Activated CD4-positive, alpha-beta T cell treated with anti-CD3 and anti-CD28 coated beads, Interleukin-2, Interleukin-6, amounts not matched to agents 100 ng/mL and 50 ng/mL, durations not matched to agents 16 hours and 8 hours (primary cell): Measurements from ENCODE around the gene JPH3.

ENCODE experiments used
- DNase-seq: peaks from one replicate; pipeline ENCODE4 v3.0.0-alpha.2; 2020

Gene JPH3

GRCh38 chr16:87602001-87602775 lies at the start of gene JPH3:
Gene JPH3, plus strand, starts transcription at chr16:87602508. Its CDS starts 639 bp downstream, at chr16:87603147.
- no peak for DNase-seq

DNA sequence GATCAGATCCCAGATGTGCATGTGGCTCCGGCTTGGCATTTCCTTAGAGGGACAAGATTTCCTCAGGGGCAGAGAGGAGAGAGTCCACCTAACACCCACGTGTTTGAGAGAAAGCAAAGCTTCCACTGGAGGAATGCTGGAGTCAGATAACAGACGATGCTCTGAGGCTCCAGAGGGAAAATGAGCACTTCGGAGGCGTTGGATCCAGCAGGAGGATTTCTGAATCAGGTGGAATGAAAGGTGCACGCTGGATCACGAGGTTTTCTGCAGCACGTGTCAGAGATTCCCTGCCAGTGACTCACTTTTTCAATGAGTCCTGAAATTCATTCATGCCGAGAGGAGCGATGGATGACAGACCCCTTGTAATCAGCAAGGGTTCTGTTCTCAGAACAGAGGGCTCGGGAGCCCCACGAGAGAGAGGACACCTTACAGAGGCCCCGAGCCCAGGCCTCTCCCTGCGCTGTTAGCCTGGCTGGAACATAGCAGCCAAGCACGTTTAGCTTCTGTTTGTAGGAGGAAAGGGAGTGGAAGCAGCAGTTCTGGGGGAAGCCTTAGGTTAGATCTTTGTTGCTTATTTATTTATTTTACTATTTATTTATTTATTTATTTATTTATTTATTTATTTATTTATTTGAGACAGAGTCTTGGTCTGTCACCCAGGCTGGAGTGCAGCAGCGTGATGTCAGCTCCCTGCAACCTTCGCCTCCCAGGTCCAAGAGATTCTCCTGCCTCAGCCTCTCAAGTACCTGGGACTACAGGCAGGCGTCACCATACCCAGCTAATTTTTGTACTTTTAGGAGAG lies 49.3 kb upstream of the JPH3 start:
- DNase-seq = no peak

DNA sequence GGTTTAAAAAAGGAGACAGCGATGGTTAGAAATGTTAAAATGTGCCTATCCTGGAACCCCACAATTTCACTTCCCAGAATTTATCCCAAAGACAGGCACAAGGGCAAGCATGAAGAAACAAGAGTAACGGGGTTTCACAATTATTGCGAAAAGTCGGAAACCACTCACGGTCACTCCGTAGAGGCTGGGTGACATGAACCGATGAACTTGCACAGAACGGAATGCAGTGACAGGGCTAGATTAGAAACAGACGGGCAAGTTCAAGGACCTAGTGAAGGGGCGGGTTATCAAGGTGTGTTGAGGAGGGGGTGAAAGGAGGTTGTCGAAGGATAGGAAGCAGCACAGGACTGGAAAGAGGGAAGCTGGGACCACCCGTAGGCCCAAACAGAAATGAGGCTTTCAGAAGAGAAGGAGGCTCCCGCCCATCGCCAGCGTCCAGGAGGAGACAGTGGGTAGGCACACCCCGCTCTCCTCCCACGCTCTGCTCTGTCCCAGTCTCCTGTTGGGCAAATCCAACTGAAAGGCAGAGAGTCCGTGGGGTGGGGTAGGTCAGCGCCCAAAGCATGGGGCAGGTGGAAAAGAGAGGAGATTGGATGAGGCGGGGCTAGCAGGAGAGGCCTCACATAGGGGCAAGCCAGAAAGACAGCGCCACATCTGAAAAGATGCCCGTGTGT lies 47.4 kb upstream of the JPH3 start:
- DNase-seq = no peak

GRCh38 chr16:87555647-87556046 lies 46.7 kb upstream of the JPH3 start:
- DNase-seq = no peak

- DNase-seq = no peak
These were observed 45.3 kb upstream of the JPH3 start for GRCh38 chr16:87556941-87557459.

DNA sequence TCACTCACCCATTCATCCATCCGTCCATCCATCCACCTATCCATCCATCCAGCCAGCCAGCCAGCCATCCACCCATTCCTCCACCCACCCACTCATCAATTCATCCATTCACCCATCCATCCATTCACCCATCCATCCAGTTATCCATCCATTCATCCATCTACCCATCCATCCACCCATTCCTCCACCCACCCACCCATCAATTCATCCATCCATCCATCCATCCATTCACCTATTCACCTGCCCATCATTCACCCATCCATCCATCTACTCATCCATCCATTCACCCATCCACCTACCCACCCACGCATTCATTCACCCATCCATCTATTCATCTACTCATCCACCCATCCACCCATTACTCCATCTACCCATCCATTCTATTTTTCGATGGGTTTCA lies 43.6 kb upstream of the JPH3 start:
- DNase-seq = no peak

DNA sequence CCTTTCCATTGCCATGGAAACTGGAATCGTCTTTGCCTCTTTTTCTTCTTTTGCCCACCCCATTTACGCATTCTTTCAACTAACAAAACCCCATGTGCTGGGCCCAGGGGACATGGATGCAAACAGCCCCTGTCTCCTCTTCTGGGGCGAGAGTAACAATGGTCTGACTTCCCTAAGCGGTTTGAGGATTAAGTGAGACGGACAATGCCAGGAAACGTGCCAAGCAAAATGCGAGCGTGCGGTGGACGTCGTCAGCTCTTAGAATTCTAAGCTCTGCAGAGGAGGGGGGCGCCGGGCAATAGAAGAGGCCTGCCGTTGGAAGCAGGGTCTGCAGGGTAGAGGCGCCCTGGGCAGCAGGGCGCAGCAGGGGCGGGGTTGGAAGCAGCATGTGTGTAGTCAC lies 42.4 kb upstream of the JPH3 start:
- no peak for DNase-seq

GRCh38 chr16:87560428-87561199 lies 41.7 kb upstream of the JPH3 start:
- peak; percentile 14 for DNase-seq

DNA sequence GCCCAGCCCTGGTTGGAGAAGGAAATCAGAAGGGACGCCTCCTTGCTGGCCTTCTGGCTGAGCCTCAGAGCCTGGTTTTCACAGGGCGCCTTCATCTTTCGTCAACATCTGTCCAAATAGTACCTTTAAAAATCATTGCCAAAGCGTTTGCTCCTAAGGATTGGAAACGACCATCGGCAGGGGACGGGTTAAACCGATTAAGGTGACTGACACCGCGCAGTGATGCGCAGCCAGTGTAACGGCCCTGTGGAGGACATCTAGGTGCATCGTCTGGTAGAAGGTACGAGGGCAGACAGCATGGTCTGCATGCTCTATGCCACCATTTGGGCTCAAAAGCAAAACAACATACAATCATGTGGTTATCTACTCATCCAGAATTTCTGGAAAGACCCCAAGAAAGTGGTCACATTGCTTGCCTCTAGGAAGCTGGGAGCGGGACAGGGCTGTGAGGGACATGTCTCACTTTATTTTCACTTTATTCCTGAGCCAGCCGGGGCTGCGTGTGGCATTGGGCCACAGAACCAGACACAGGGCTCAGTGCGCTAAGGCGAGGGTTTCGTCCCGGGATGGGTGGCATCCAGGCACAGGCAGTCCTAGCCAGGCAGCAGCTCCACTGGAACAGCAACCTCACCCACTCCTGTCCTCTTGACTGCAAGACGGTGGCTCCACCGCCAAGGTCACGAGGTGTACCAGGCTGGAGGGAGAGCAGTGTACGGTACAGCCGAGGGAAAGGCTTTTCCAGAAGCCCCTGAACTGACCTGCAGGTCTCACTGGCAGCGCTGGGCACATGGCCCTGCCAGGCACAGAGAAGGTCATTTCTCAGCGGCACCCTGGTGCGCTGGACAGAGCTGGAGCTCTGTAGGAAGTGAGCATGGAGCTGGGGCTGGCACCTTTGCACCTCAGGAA lies 40.9 kb upstream of the JPH3 start:
- no peak for DNase-seq

- DNase-seq = no peak
These were observed 40.1 kb upstream of the JPH3 start for GRCh38 chr16:87562201-87562600.

- DNase-seq = no peak
These were observed 39.3 kb upstream of the JPH3 start for GRCh38 chr16:87563022-87563421.

GRCh38 chr16:87563714-87564523 lies 38.4 kb upstream of the JPH3 start:
- DNase-seq = no peak

DNA sequence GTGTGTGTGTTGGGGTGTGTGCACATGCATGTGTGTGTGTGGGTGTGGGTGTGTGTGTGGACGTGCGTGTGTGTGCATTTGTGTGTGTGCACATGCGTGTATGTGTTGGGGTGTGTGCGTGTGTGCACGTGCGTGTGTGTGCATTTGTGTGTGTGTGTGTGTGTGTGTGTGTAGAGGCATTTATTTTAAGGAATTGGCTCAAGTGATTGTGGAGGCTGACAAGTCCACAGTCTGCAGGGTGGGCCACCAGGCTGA lies 37.9 kb upstream of the JPH3 start:
- no peak for DNase-seq

- DNase-seq = no peak
These were observed 32.4 kb upstream of the JPH3 start for GRCh38 chr16:87569601-87570571.

- DNase-seq = no peak
These were observed 31.8 kb upstream of the JPH3 start for GRCh38 chr16:87570572-87570937.

DNA sequence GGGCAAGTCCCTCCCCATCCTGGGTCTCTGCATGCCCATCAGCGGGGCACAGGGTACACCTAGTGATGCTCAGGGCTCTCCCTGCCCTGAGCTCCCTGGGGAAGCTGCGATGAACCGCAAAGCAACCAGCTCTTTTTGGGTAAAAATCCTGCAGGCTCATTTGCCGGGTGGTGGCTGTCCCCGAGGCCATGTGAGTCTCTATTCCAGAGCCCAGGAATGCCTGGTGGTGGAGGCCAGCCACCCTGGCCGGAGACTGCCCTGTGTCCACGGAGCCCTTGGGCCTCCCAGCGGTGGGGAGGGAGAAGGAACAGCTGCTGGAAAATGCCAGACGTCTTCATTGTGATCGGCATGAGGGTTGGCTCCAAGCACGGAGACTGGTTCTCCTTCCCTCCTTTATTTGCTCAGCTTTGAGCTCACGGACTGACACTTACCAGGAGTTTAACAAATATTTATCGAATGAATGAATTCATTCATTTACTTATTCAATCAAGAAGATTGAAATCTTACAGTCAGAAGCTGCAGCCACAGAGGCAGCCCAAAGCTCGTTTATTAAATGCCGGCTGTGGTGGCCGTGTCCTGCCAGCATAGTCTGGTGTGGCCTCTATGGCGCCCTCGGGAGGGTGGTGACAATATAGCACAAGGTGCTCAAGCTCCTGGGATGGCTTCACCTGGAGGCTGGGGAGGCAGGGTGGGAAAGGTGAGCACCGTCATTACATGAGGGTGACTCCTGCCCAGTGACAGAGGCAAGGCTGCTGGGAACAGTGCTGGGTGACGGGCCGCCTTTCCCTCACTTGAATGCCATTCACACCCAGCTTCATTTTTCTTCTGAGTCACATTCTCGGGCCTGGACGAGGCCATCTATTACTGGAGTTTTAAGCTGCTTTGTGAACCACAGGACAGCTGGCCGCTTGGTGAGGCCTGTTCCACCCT lies 31.1 kb upstream of the JPH3 start:
- peak; percentile 16 for DNase-seq

DNA sequence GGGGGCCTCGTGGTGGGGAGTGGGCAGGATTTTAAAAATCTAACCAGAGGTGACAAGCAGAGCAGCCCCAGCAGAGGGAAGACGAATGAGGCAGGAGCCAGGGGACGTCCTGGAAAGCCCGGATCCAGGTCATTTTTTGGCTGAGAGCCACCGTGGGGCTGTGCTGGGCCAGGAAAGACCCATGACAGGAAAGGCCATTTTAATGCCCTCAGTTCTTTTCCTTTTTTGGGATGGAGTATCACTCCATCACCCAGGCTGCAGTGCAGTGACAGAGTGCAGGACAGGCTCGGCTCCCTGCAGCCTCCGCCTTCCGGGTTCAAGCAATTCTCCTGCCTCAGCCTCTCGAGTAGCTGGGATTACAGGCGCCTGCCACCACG lies 30.5 kb upstream of the JPH3 start:
- no peak for DNase-seq

DNA sequence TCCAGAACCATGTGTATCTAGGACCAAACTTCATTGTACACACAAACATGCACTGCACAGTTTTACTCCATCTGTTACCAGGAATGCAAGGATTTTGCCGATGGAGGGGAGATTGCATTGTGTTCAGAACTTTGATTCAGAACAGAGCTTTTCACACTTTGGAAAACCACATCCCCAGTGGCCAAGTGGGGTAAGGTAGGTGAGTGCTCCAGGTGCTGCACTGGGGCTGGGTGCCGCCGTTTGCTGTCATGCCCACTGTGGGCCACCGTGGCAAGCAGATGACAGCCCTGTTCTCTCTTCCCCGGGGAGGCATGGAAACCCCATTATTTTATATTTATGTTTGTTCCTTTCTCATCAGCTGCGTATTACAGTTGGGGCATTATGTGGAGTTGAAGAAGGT lies 29.3 kb upstream of the JPH3 start:
- DNase-seq = no peak
